Measurements from ENCODE around the gene CUBN. TPM values are rescaled to one million over a fixed set of nuclear protein-coding genes. Genes with fewer than 3 reads are reported as not detected.

The CUBN gene
- total RNA-seq, 1 donor: 1.1 TPM

- Histone ChIP-seq H3K4me1 (ENCODE audit: insufficient read depth, low read length) (peaks cover 3% of the 10 kb centered on the region), H2AFZ (ENCODE audit: low read length) (no peak overlapping the region), H3K4me2 (ENCODE audit: insufficient read depth, low read length) (no peak overlapping the region), H3K79me2 (ENCODE audit: insufficient read depth, low read length) (no peaks in the 10 kb centered on the region), H3K9me3 (ENCODE audit: low read depth, low read length) (no peaks in the 10 kb centered on the region), H3K4me3 (ENCODE audit: insufficient read depth, low read length) (no peak overlapping the region), H3K27ac (ENCODE audit: low read depth, low read length) (no peak overlapping the region), H3K27me3 (ENCODE audit: insufficient read depth, low read length) (no peaks in the 10 kb centered on the region), H4K20me1 (ENCODE audit: insufficient read depth, low read length) (no peaks in the 10 kb centered on the region), H3K36me3 (ENCODE audit: insufficient read depth, low read length) (no peaks in the 10 kb centered on the region)
- TF ChIP-seq CTCF (IDR thresholded peaks at IDR 0.05; ENCODE audit: extremely low read depth, low read depth, low read length): no peak
- no peak for DNase-seq (ENCODE audit: insufficient read length, low spot score, missing footprints)
Measured at GRCh38 chr10:16848562-16849154, 281.0 kb downstream of the CUBN start.

GRCh38 chr10:16847644-16848043 is 282.0 kb downstream of the CUBN start:
- no peak for TF ChIP-seq CTCF (IDR thresholded peaks at IDR 0.05; ENCODE audit: extremely low read depth, low read depth, low read length)
- Histone ChIP-seq H3K79me2 (ENCODE audit: insufficient read depth, low read length) (no peaks in the 10 kb centered on the region), H3K36me3 (ENCODE audit: insufficient read depth, low read length) (no peaks in the 10 kb centered on the region), H2AFZ (ENCODE audit: low read length) (peak overlapping the region; percentile 12), H3K27me3 (ENCODE audit: insufficient read depth, low read length) (no peaks in the 10 kb centered on the region), H4K20me1 (ENCODE audit: insufficient read depth, low read length) (no peaks in the 10 kb centered on the region), H3K4me3 (ENCODE audit: insufficient read depth, low read length) (no peak overlapping the region), H3K9me3 (ENCODE audit: low read depth, low read length) (no peaks in the 10 kb centered on the region), H3K27ac (ENCODE audit: low read depth, low read length) (no peak overlapping the region), H3K4me1 (ENCODE audit: insufficient read depth, low read length) (peaks cover 3% of the 10 kb centered on the region), H3K4me2 (ENCODE audit: insufficient read depth, low read length) (peak overlapping the region; percentile 8)
- DNase-seq (ENCODE audit: insufficient read length, low spot score, missing footprints): no peak

- no peaks in the 10 kb centered on the region for H4K20me1 ChIP-seq (ENCODE audit: insufficient read depth, low read length)
- no peaks in the 10 kb centered on the region for H3K9me3 ChIP-seq (ENCODE audit: low read depth, low read length)
- no peak overlapping the region for H3K27ac ChIP-seq (ENCODE audit: low read depth, low read length)
- peaks cover 3% of the 10 kb centered on the region for H3K4me1 ChIP-seq (ENCODE audit: insufficient read depth, low read length)
- H3K36me3 ChIP-seq (ENCODE audit: insufficient read depth, low read length): no peaks in the 10 kb centered on the region
- H2AFZ ChIP-seq (ENCODE audit: low read length): no peak overlapping the region
- H3K4me2 ChIP-seq (ENCODE audit: insufficient read depth, low read length): no peak overlapping the region
- DNase-seq (ENCODE audit: insufficient read length, low spot score, missing footprints): no peak
- H3K4me3 ChIP-seq (ENCODE audit: insufficient read depth, low read length): no peak overlapping the region
- no peaks in the 10 kb centered on the region for H3K27me3 ChIP-seq (ENCODE audit: insufficient read depth, low read length)
- TF ChIP-seq CTCF (IDR thresholded peaks at IDR 0.05; ENCODE audit: extremely low read depth, low read depth, low read length): no peak
- H3K79me2 ChIP-seq (ENCODE audit: insufficient read depth, low read length): no peaks in the 10 kb centered on the region
Measured at GRCh38 chr10:16845248-16845647, 284.4 kb downstream of the CUBN start.

- no peak overlapping the region for H3K27ac ChIP-seq (ENCODE audit: low read depth, low read length)
- H3K9me3 ChIP-seq (ENCODE audit: low read depth, low read length): no peaks in the 10 kb centered on the region
- H4K20me1 ChIP-seq (ENCODE audit: insufficient read depth, low read length): no peaks in the 10 kb centered on the region
- H3K4me2 ChIP-seq (ENCODE audit: insufficient read depth, low read length): no peak overlapping the region
- H3K4me3 ChIP-seq (ENCODE audit: insufficient read depth, low read length): no peak overlapping the region
- peak; percentile 56 for TF ChIP-seq CTCF (IDR thresholded peaks at IDR 0.05; ENCODE audit: extremely low read depth, low read depth, low read length)
- H3K27me3 ChIP-seq (ENCODE audit: insufficient read depth, low read length): no peaks in the 10 kb centered on the region
- peak; percentile 77 for DNase-seq (ENCODE audit: insufficient read length, low spot score, missing footprints)
- no peaks in the 10 kb centered on the region for H3K36me3 ChIP-seq (ENCODE audit: insufficient read depth, low read length)
- H2AFZ ChIP-seq (ENCODE audit: low read length): no peak overlapping the region
- H3K79me2 ChIP-seq (ENCODE audit: insufficient read depth, low read length): no peaks in the 10 kb centered on the region
- H3K4me1 ChIP-seq (ENCODE audit: insufficient read depth, low read length): no peaks in the 10 kb centered on the region
Measured at GRCh38 chr10:16843252-16843870, 286.2 kb downstream of the CUBN start.
